K562 (cell line): ENCODE measurements around the gene PTH2. TPM values are rescaled to one million over a fixed set of nuclear protein-coding genes. Genes with fewer than 3 reads are reported as not detected.

Experiments
- ADNP ChIP-seq: fragments of 200-800 bp; sonication (Bioruptor generic); IDR thresholded peaks from 2 replicates; pipeline ENCODE4 v1.6.1; 2016; ENCODE audit warnings: missing genetic modification characterization, missing compliant biosample characterization
- CAMTA2 ChIP-seq: fragments of 250-450 bp; sonication (Bioruptor Pico); conservative IDR thresholded peaks from 2 replicates; pipeline ENCODE4 v1.5.1; 2022
- FOXK2 ChIP-seq, 2 experiments: fragments of 450-650 bp; IDR thresholded peaks in 1 of 2; conservative IDR thresholded peaks in 1 of 2; 2 replicates each; pipeline ENCODE4 v1.6.1; 2016; ENCODE audit warnings: low read depth in 2 of 2, mild to moderate bottlenecking in 1 of 2
- KDM2B ChIP-seq: fragments of 250-450 bp; sonication (Bioruptor Pico); IDR thresholded peaks from 2 replicates; pipeline ENCODE4 v1.8.0; 2021; ENCODE audit warnings: mild to moderate bottlenecking, moderate library complexity
- L3MBTL2 ChIP-seq: fragments of 450-650 bp; IDR thresholded peaks from 2 replicates; pipeline ENCODE4 v1.6.1; 2016; ENCODE audit warnings: mild to moderate bottlenecking, moderate library complexity
- MYBL2 ChIP-seq, 2 experiments: fragments of 450-650 bp in 1 of 2; sonication (generic) in 1 of 2; formaldehyde crosslinking in 1 of 2; IDR thresholded peaks; 2 replicates each; pipeline versions ENCODE4 v1.6.1 to v1.8.1; 2017 to 2022; ENCODE audit warnings: borderline replicate concordance in 1 of 2, inconsistent platforms in 1 of 2, low read depth in 1 of 2, mild to moderate bottlenecking in 1 of 2, missing genetic modification reagents in 1 of 2, moderate library complexity in 1 of 2
- PHF8 ChIP-seq: fragments of 200-600 bp; sonication (generic); IDR thresholded peaks from 2 replicates; pipeline ENCODE4 v1.6.1; 2012; ENCODE audit warnings: mixed run types, mild to moderate bottlenecking, inconsistent platforms, low read length, moderate library complexity, borderline replicate concordance
- POLR2AphosphoS2 ChIP-seq: IDR thresholded peaks from 2 replicates; pipeline ENCODE4 v1.6.1; 2012; ENCODE audit warnings: low read length, improper control_type of control experiment
- SNIP1 ChIP-seq: fragments of 450-650 bp; IDR thresholded peaks from 2 replicates; pipeline ENCODE4 v1.7.1; 2017; ENCODE audit warnings: low read depth, mild to moderate bottlenecking
- SREBF2 ChIP-seq: sonication (generic); formaldehyde crosslinking; IDR thresholded peaks from 2 replicates; pipeline ENCODE4 v1.4.0; 2020; ENCODE audit warnings: mild to moderate bottlenecking, missing genetic modification reagents
- TBL1XR1 ChIP-seq, 2 experiments: IDR thresholded peaks; 2 replicates each; pipeline ENCODE4 v1.6.1; 2012; ENCODE audit warnings: improper control_type of control experiment in 2 of 2, low read length in 2 of 2, mild to moderate bottlenecking in 1 of 2
- XRCC5 ChIP-seq: fragments of 200-400 bp; formaldehyde crosslinking; IDR thresholded peaks from 2 replicates; pipeline ENCODE4 v1.6.1; 2017; ENCODE audit warnings: low read depth, mild to moderate bottlenecking, low read length
- ZNF354B ChIP-seq: fragments of 250-450 bp; sonication (Bioruptor Pico); IDR thresholded peaks from 2 replicates; pipeline ENCODE4 v1.4.0; 2020
- ZNF586 ChIP-seq: fragments of 450-650 bp; formaldehyde crosslinking; conservative IDR thresholded peaks from 2 replicates; pipeline ENCODE4 v1.4.0; 2020; ENCODE audit warnings: mild to moderate bottlenecking, moderate library complexity
- polyA plus RNA-seq, 8 experiments: library from polyadenylated mRNA; depleted of rRNA in 4 of 8; stranded (reverse) in 5 of 8; unstranded in 3 of 8; fragments of >200 nt; fragmentation: Nextera tagmentation in 2 of 8; fragmentation: Illumina TruSeq in 1 of 8; extraction: Ambion mirVana in 2 of 8; extraction: Trizol in 1 of 8; gene quantifications; 2 replicates each; pipeline versions ENCODE4 v1.2.1 to v1.2.3, GENCODE V29; 2011 to 2014; ENCODE audit warnings: inconsistent platforms in 1 of 8, missing spikeins in 1 of 8
- total RNA-seq, 7 experiments: library from RNA; depleted of rRNA in 6 of 7; stranded (reverse); fragments of >200 nt in 6 of 7; fragmentation: Illumina TruSeq in 2 of 7; extraction: Trizol in 2 of 7; gene quantifications; 2 replicates each; pipeline versions ENCODE4 v1.2.1 to v1.2.3, GENCODE V29; 2011 to 2021; ENCODE audit warnings: low replicate concordance in 1 of 7
- TF ChIP-seq, protein P1 (sequence below): fragments of 450-650 bp; IDR thresholded peaks from 2 replicates; pipeline ENCODE4 v1.6.1; 2017; ENCODE audit warnings: mild to moderate bottlenecking, moderate library complexity
- TF ChIP-seq, protein P2 (sequence below): fragments of 250-450 bp; sonication (Bioruptor Pico); IDR thresholded peaks from 2 replicates; pipeline ENCODE4 v1.5.0; 2021
- TF ChIP-seq, protein P3 (sequence below): IDR thresholded peaks from 2 replicates; pipeline ENCODE4 v1.6.1; 2012; ENCODE audit warnings: low read depth, low read length, improper control_type of control experiment, borderline replicate concordance
- TF ChIP-seq, protein P4 (sequence below): fragments of 450-650 bp; IDR thresholded peaks from 2 replicates; pipeline ENCODE4 v1.6.1; 2014; ENCODE audit warnings: low read depth, mild to moderate bottlenecking, moderate library complexity, borderline replicate concordance
- TF ChIP-seq, protein P5 (sequence below): fragments of 250-450 bp; sonication (Bioruptor Pico); IDR thresholded peaks from 2 replicates; pipeline ENCODE4 v1.4.0; 2020; ENCODE audit warnings: mild to moderate bottlenecking, moderate library complexity

The PTH2 gene
- total and polyA plus RNA-seq, 9 of the 15 experiments (the other 6 are each of a cell fraction or from before 2014, with no cell fraction given): 1.3 TPM; not detected in 8

DNA sequence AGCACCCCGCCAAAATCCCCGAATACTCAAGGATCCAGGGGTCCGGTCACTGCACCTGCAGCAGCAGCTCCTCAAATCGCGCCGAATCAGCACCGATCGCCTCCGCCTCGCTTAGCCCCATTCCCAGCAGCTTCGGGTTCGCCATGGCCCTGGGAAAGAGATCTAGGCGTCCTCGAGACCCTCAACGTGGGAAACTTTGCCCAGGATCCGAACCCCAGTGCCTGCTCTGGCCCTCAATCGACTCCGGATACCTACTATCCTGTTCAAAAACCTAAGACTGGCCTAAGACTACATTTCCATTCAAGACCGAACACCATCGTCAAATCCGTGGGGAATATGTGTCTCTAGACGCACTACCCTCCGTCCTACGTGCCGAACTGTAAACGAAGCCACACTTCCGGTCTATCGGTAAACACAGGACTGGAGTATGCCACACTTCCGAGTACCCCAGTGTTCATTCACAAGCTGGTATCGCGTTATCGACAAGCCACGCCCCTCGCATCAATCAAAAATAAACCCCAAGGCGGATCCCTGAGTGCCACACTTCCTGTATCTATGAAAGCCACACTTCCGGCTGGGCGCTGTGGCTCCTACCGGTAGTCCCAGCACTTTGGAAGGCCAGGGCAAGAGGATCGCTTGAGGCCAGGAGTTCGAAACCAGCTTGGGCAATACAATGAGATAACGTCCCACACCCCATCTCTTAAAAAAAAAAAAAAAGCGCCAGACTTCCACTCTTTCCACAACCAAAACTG, 28.4 kb upstream of the PTH2 start, which contains the start of gene PIH1D1 (continued):
- TF ChIP-seq, protein P1, sequence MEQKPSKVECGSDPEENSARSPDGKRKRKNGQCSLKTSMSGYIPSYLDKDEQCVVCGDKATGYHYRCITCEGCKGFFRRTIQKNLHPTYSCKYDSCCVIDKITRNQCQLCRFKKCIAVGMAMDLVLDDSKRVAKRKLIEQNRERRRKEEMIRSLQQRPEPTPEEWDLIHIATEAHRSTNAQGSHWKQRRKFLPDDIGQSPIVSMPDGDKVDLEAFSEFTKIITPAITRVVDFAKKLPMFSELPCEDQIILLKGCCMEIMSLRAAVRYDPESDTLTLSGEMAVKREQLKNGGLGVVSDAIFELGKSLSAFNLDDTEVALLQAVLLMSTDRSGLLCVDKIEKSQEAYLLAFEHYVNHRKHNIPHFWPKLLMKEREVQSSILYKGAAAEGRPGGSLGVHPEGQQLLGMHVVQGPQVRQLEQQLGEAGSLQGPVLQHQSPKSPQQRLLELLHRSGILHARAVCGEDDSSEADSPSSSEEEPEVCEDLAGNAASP: no peak
- TF ChIP-seq SREBF2 (no peak), POLR2AphosphoS2 (peak; percentile 68; the same call in 1 of the 2 replicates), FOXK2 (conservative IDR thresholded peaks at IDR 0.05 in 1 of 2, IDR thresholded peaks at IDR 0.05 in 1 of 2; ENCODE audit: low read depth in 2 of 2) (peak; percentile 98 to 99), ZNF354B (CRISPR knock-in tag) (no peak), MYBL2 (IDR thresholded peaks at IDR 0.05; ENCODE audit: low read depth) (no peak), MYBL2 (CRISPR knock-in tag; IDR thresholded peaks at IDR 0.05; ENCODE audit: borderline replicate concordance) (no peak), KDM2B (CRISPR knock-in tag) (0 out of 2 replicates have a peak, but pooled peaks have one; percentile 34), ADNP (peak; percentile 100; the same call in 1 of the 2 replicates), L3MBTL2 (peak; percentile 41; the same call in 1 of the 2 replicates), SNIP1 (no peak), CAMTA2 (no peak), PHF8 (peak; percentile 76; the same call in 1 of the 2 replicates), XRCC5 (peak; percentile 55; the same call in 1 of the 2 replicates), TBL1XR1 (IDR thresholded peaks at IDR 0.05; ENCODE audit: low read length in 2 of 2) (0 out of 4 replicates have a peak, but pooled peaks of 1 of the 2 experiments have one; percentile 19), ZNF586 (no peak)
- TF ChIP-seq, protein P2, sequence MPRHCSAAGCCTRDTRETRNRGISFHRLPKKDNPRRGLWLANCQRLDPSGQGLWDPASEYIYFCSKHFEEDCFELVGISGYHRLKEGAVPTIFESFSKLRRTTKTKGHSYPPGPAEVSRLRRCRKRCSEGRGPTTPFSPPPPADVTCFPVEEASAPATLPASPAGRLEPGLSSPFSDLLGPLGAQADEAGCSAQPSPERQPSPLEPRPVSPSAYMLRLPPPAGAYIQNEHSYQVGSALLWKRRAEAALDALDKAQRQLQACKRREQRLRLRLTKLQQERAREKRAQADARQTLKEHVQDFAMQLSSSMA (CRISPR knock-in tag): peak; percentile 99
- TF ChIP-seq, protein P3, sequence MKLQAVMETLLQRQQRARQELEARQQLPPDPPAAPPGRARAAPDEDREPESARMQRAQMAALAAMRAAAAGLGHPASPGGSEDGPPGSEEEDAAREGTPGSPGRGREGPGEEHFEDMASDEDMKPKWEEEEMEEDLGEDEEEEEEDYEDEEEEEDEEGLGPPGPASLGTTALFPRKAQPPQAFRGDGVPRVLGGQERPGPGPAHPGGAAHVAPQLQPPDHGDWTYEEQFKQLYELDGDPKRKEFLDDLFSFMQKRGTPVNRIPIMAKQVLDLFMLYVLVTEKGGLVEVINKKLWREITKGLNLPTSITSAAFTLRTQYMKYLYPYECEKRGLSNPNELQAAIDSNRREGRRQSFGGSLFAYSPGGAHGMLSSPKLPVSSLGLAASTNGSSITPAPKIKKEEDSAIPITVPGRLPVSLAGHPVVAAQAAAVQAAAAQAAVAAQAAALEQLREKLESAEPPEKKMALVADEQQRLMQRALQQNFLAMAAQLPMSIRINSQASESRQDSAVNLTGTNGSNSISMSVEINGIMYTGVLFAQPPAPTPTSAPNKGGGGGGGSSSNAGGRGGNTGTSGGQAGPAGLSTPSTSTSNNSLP: peak; percentile 95
- TF ChIP-seq, protein P4, sequence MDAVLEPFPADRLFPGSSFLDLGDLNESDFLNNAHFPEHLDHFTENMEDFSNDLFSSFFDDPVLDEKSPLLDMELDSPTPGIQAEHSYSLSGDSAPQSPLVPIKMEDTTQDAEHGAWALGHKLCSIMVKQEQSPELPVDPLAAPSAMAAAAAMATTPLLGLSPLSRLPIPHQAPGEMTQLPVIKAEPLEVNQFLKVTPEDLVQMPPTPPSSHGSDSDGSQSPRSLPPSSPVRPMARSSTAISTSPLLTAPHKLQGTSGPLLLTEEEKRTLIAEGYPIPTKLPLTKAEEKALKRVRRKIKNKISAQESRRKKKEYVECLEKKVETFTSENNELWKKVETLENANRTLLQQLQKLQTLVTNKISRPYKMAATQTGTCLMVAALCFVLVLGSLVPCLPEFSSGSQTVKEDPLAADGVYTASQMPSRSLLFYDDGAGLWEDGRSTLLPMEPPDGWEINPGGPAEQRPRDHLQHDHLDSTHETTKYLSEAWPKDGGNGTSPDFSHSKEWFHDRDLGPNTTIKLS: peak; percentile 69; the same call in 1 of the 2 replicates
- TF ChIP-seq, protein P5, sequence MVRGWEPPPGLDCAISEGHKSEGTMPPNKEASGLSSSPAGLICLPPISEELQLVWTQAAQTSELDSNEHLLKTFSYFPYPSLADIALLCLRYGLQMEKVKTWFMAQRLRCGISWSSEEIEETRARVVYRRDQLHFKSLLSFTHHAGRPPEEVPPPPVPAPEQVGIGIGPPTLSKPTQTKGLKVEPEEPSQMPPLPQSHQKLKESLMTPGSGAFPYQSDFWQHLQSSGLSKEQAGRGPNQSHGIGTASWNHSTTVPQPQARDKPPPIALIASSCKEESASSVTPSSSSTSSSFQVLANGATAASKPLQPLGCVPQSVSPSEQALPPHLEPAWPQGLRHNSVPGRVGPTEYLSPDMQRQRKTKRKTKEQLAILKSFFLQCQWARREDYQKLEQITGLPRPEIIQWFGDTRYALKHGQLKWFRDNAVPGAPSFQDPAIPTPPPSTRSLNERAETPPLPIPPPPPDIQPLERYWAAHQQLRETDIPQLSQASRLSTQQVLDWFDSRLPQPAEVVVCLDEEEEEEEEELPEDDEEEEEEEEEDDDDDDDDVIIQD (CRISPR knock-in tag): no peak
